Neural crest cell (in vitro differentiated cells): ENCODE results near the gene HNF1A. TPM values are rescaled to one million over a fixed set of nuclear protein-coding genes. Genes with fewer than 3 reads are reported as not detected.
"Not testable (repeated sequence)": the region's sequence is repeated elsewhere in the genome, so short reads cannot be mapped to it uniquely, and the experiment has no call there.

Experiments used
- DNase-seq: peaks from one replicate; pipeline ENCODE4 v3.0.0; 2021; ENCODE audit warnings: low read depth, mixed read lengths, low spot score
- H3K27ac Mint-ChIP-seq: one replicate; pipeline ENCODE4 v1.8.0; 2021; ENCODE audit warnings: mild to moderate bottlenecking, mixed read lengths; ENCODE audit not compliant: unreplicated experiment
- H3K27me3 Mint-ChIP-seq: 2 replicates; pipeline ENCODE4 v1.8.0; 2021; ENCODE audit warnings: low read depth, mild to moderate bottlenecking, mixed read lengths
- H3K36me3 Mint-ChIP-seq: 2 replicates; pipeline ENCODE4 v1.8.0; 2021; ENCODE audit warnings: low read depth, mild to moderate bottlenecking, mixed read lengths
- H3K4me1 Mint-ChIP-seq: 2 replicates; pipeline ENCODE4 v1.8.0; 2021; ENCODE audit warnings: mixed read lengths
- H3K4me3 Mint-ChIP-seq: one replicate; pipeline ENCODE4 v1.8.0; 2021; ENCODE audit warnings: mild to moderate bottlenecking, mixed read lengths
- H3K9me3 Mint-ChIP-seq: 2 replicates; pipeline ENCODE4 v1.8.0; 2021; ENCODE audit warnings: mixed read lengths
- CTCF ChIP-seq: fragments of 200-600 bp; sonication (generic); conservative IDR thresholded peaks from 2 replicates; pipeline ENCODE4 v1.5.0; 2021; ENCODE audit warnings: antibody characterized with exemption, mild to moderate bottlenecking
- total RNA-seq: library from RNA; stranded (reverse); gene quantifications from 2 replicates; pipeline ENCODE4 v1.2.1, GENCODE V29; 2021

HNF1A gene
- total RNA-seq, 1 donor from 2014 or later: not detected

- H3K36me3 Mint-ChIP-seq: no peaks in the 10 kb centered on the region
- no peak for TF ChIP-seq CTCF
- H3K4me3 Mint-ChIP-seq: no peak overlapping the region
- no peak overlapping the region for H3K27ac Mint-ChIP-seq
- no peak for DNase-seq
- no peaks in the 10 kb centered on the region for H3K4me1 Mint-ChIP-seq
- H3K27me3 Mint-ChIP-seq: peaks cover 25% of the 10 kb centered on the region
- H3K9me3 Mint-ChIP-seq: no peaks in the 10 kb centered on the region
Observed at GRCh38 chr12:121034616-121035305, 56.4 kb downstream of the HNF1A start.

GRCh38 chr12:121036810-121037326 lies 58.5 kb downstream of the HNF1A start:
- no peak for DNase-seq
- peaks cover 39% of the 10 kb centered on the region for H3K27me3 Mint-ChIP-seq
- TF ChIP-seq CTCF: no peak
- no peak overlapping the region for H3K27ac Mint-ChIP-seq
- H3K4me1 Mint-ChIP-seq: no peaks in the 10 kb centered on the region
- H3K9me3 Mint-ChIP-seq: no peaks in the 10 kb centered on the region
- H3K36me3 Mint-ChIP-seq: no peaks in the 10 kb centered on the region
- H3K4me3 Mint-ChIP-seq: no peak overlapping the region

GRCh38 chr12:121038861-121039668 lies 60.7 kb downstream of the HNF1A start, which contains the start of gene OASL:
Gene OASL (minus strand): TSS chr12:121039246. CDS start chr12:121038971, 275 bp downstream.
- TF ChIP-seq CTCF: no peak
- no peaks in the 10 kb centered on the region for H3K4me1 Mint-ChIP-seq
- DNase-seq: no peak
- peaks cover 56% of the 10 kb centered on the region for H3K27me3 Mint-ChIP-seq
- no peak within 1 kb of the TSS for H3K27ac Mint-ChIP-seq
- H3K9me3 Mint-ChIP-seq: no peaks in the 10 kb centered on the region
- H3K4me3 Mint-ChIP-seq: no peak within 1 kb of the TSS
- H3K36me3 Mint-ChIP-seq: no peaks in the 10 kb centered on the region

- no peak overlapping the region for H3K27ac Mint-ChIP-seq
- DNase-seq: no peak
- peaks cover 71% of the 10 kb centered on the region for H3K27me3 Mint-ChIP-seq
- H3K9me3 Mint-ChIP-seq: no peaks in the 10 kb centered on the region
- no peaks in the 10 kb centered on the region for H3K4me1 Mint-ChIP-seq
- no peak overlapping the region for H3K4me3 Mint-ChIP-seq
- TF ChIP-seq CTCF: no peak
- no peaks in the 10 kb centered on the region for H3K36me3 Mint-ChIP-seq
Observed at GRCh38 chr12:121043067-121043466, 64.7 kb downstream of the HNF1A start.

- not testable (repeated sequence) for H3K4me3 Mint-ChIP-seq, DNase-seq, H3K9me3 Mint-ChIP-seq, H3K27ac Mint-ChIP-seq, H3K4me1 Mint-ChIP-seq, H3K36me3 Mint-ChIP-seq
- peaks cover 46% of the 10 kb centered on the region for H3K27me3 Mint-ChIP-seq
Observed at GRCh38 chr12:121047400-121047799, 69.1 kb downstream of the HNF1A start.

GRCh38 chr12:121048442-121048841 lies 70.1 kb downstream of the HNF1A start:
- Mint-ChIP-seq H3K27me3 (peaks cover 36% of the 10 kb centered on the region), H3K4me1 (no peaks in the 10 kb centered on the region), H3K27ac (no peak overlapping the region), H3K4me3 (no peak overlapping the region), H3K36me3 (no peaks in the 10 kb centered on the region), H3K9me3 (no peaks in the 10 kb centered on the region)
- no peak for TF ChIP-seq CTCF
- DNase-seq: no peak
